Measurements from ENCODE around the gene DEXI. TPM values are rescaled to one million over a fixed set of nuclear protein-coding genes. Genes with fewer than 3 reads are reported as not detected.
"Not testable (repeated sequence)": the region's sequence is repeated elsewhere in the genome, so short reads cannot be mapped to it uniquely, and the experiment has no call there.

The DEXI gene
- total and polyA plus RNA-seq, 8 donors, result 16.5 to 97.9 (median 30.6) TPM

- Histone ChIP-seq H3K36me3 (no peaks in the 10 kb centered on the region), H3K4me1 (peaks cover 57 to 77% (median 66%) of the 10 kb centered on the region in 4 donors), H3K27ac (peak within 1 kb of the TSS; percentile 84 to 92 (median 85)), H3K4me3 (peak within 1 kb of the TSS; percentile 65 to 99 (median 98)), H3K9me3 (no peaks in the 10 kb centered on the region), H3K27me3 (no peaks in the 10 kb centered on the region)
- WGBS, 5 donors, result 0 to 1% (median 0%) methylated on average over 19 to 86 of the region's 86 CpGs
- TF ChIP-seq EP300 (IDR thresholded peaks at IDR 0.05) (no peak), CTCF (IDR thresholded peaks at IDR 0.05) (peak in 3 of 7 experiments; percentile 38 to 52 (median 43)), POLR2AphosphoS5 (IDR thresholded peaks at IDR 0.05) (peak; percentile 78 to 95 (median 84)), POLR2A (IDR thresholded peaks at IDR 0.05) (peak in 1 of 4 donors; percentile 35)
- intact Hi-C loops (cut with DNase I; ENCODE audit: low total_unique reads), result no loop called here
- DNase-seq, result peak; percentile 98 to 99
Observed at GRCh38 chr16:10944249-10945064, 2.2 kb upstream of the DEXI start, which contains the start of gene CLEC16A. TSS of gene CLEC16A (plus strand) at chr16:10944564. CDS start at chr16:10944718, 154 bp downstream.

- DNase-seq, result no peak
- peak overlapping the region; percentile 83 to 95 (median 88) for H3K4me3 ChIP-seq
- H3K4me1 ChIP-seq, result peaks cover 72 to 82% (median 77%) of the 10 kb centered on the region in 4 donors
- no peaks in the 10 kb centered on the region for H3K36me3 ChIP-seq
- H3K27ac ChIP-seq, result peak overlapping the region in 4 of 5 donors; percentile 84 to 92 (median 88)
- H3K27me3 ChIP-seq, result no peaks in the 10 kb centered on the region
- TF ChIP-seq POLR2AphosphoS5 (IDR thresholded peaks at IDR 0.05), result no peak
- no peak for TF ChIP-seq POLR2A (IDR thresholded peaks at IDR 0.05)
- no peak for TF ChIP-seq CTCF (IDR thresholded peaks at IDR 0.05)
- TF ChIP-seq EP300 (IDR thresholded peaks at IDR 0.05), result no peak
- 78 to 84% (median 82%) methylated on average over 7 of the region's 7 CpGs for WGBS, 5 donors
- H3K9me3 ChIP-seq, result no peaks in the 10 kb centered on the region
- intact Hi-C loops (cut with DNase I; ENCODE audit: low total_unique reads), result no loop called here
Observed at GRCh38 chr16:10943064-10943353, 741 bp upstream of the DEXI start.

- Histone ChIP-seq H3K27ac (peak overlapping the region; percentile 59 to 92 (median 85)), H3K4me3 (peak overlapping the region; percentile 83 to 95 (median 88)), H3K4me1 (peaks cover 81 to 86% (median 84%) of the 10 kb centered on the region in 4 donors)
- H3K27me3 ChIP-seq; H3K9me3 ChIP-seq; DNase-seq; intact Hi-C loops (cut with DNase I; ENCODE audit: low total_unique reads); H3K36me3 ChIP-seq: not testable (repeated sequence)
- WGBS, 5 donors, result 0 to 2% (median 0%) methylated on average over 12 to 52 of the region's 52 CpGs
Observed at GRCh38 chr16:10941935-10942351, 325 bp downstream of the DEXI start.

- TF ChIP-seq POLR2AphosphoS5 (IDR thresholded peaks at IDR 0.05), result no peak
- no peak for TF ChIP-seq EP300 (IDR thresholded peaks at IDR 0.05)
- no peak for TF ChIP-seq POLR2A (IDR thresholded peaks at IDR 0.05)
- TF ChIP-seq CTCF (IDR thresholded peaks at IDR 0.05), result no peak
- peak in 1 of 2 donors; percentile 49 for DNase-seq
- Histone ChIP-seq H3K27me3 (no peaks in the 10 kb centered on the region), H3K27ac (peak overlapping the region; percentile 59 to 92 (median 84)), H3K4me1 (peaks cover 81 to 88% (median 86%) of the 10 kb centered on the region in 4 donors), H3K9me3 (no peaks in the 10 kb centered on the region), H3K36me3 (no peaks in the 10 kb centered on the region), H3K4me3 (peak overlapping the region; percentile 83 to 95 (median 88))
- 2 to 4% (median 3%) methylated on average over 6 to 34 of the region's 36 CpGs for WGBS, 5 donors
- intact Hi-C loops (cut with DNase I; ENCODE audit: low total_unique reads), result no loop called here
Observed at GRCh38 chr16:10941127-10941933, 938 bp downstream of the DEXI start.
